H9 (cell line): ENCODE results near the gene UGT1A8. TPM values are rescaled to one million over a fixed set of nuclear protein-coding genes. Genes with fewer than 3 reads are reported as not detected.

Experiments
- DNase-seq: peaks from one replicate; pipeline ENCODE4 v3.0.0-alpha.2; 2017
- H2AFZ ChIP-seq: one replicate; pipeline ENCODE4 v1.6.1; 2013; ENCODE audit warnings: mild to moderate bottlenecking, low read length, control low read depth, moderate library complexity
- H2AK5ac ChIP-seq: 2 replicates; pipeline ENCODE4 v1.6.1; 2013; ENCODE audit warnings: low read length, control low read depth, mixed read lengths; ENCODE audit not compliant: insufficient read length
- H2BK120ac ChIP-seq: one replicate; pipeline ENCODE4 v1.6.1; 2013; ENCODE audit warnings: low read depth, mild to moderate bottlenecking, low read length, control low read depth, inconsistent platforms; ENCODE audit not compliant: poor library complexity, severe bottlenecking
- H2BK12ac ChIP-seq: 2 replicates; pipeline ENCODE4 v1.6.1; 2013; ENCODE audit warnings: low read length, control low read depth, mixed read lengths, low read depth; ENCODE audit not compliant: insufficient read length
- H2BK15ac ChIP-seq: 2 replicates; pipeline ENCODE4 v1.6.1; 2013; ENCODE audit warnings: low read depth, low read length, control low read depth
- H2BK20ac ChIP-seq: one replicate; pipeline ENCODE4 v1.6.1; 2013; ENCODE audit warnings: low read depth, mild to moderate bottlenecking, low read length, control low read depth, inconsistent platforms; ENCODE audit not compliant: poor library complexity, severe bottlenecking
- H2BK5ac ChIP-seq: 2 replicates; pipeline ENCODE4 v1.6.1; 2013; ENCODE audit warnings: low read length, control low read depth, mixed read lengths; ENCODE audit not compliant: insufficient read length
- H3K14ac ChIP-seq: 2 replicates; pipeline ENCODE4 v1.6.1; 2013; ENCODE audit warnings: low read length, control low read depth; ENCODE audit not compliant: insufficient read depth
- H3K18ac ChIP-seq: 2 replicates; pipeline ENCODE4 v1.6.1; 2013; ENCODE audit warnings: low read depth, mild to moderate bottlenecking, mixed read lengths, low read length, control low read depth; ENCODE audit not compliant: insufficient read length
- H3K23ac ChIP-seq: 2 replicates; pipeline ENCODE4 v1.6.1; 2013; ENCODE audit warnings: low read length, control low read depth, mixed read lengths, low read depth; ENCODE audit not compliant: insufficient read length
- H3K23me2 ChIP-seq: 2 replicates; pipeline ENCODE4 v1.6.1; 2013; ENCODE audit warnings: low read depth, mild to moderate bottlenecking, mixed read lengths, low read length, control low read depth; ENCODE audit not compliant: insufficient read length, poor library complexity, severe bottlenecking
- H3K27ac ChIP-seq: 2 replicates; pipeline ENCODE4 v1.5.1; 2013; ENCODE audit warnings: low read length, control low read depth, mixed read lengths, low read depth; ENCODE audit not compliant: insufficient read length
- H3K27me3 ChIP-seq: 2 replicates; pipeline ENCODE4 v1.6.1; 2013; ENCODE audit warnings: low read length, control low read depth, inconsistent platforms; ENCODE audit not compliant: insufficient read depth
- H3K4ac ChIP-seq: 2 replicates; pipeline ENCODE4 v1.6.1; 2013; ENCODE audit warnings: low read depth, mild to moderate bottlenecking, control low read depth, inconsistent platforms, low read length, moderate library complexity
- H3K4me1 ChIP-seq: 2 replicates; pipeline ENCODE4 v1.6.1; 2013; ENCODE audit warnings: low read length, control low read depth, inconsistent platforms; ENCODE audit not compliant: insufficient read depth
- H3K4me2 ChIP-seq: 2 replicates; pipeline ENCODE4 v1.6.1; 2013; ENCODE audit warnings: low read length, control low read depth, mixed read lengths; ENCODE audit not compliant: insufficient read length, insufficient read depth
- H3K56ac ChIP-seq: 2 replicates; pipeline ENCODE4 v1.6.1; 2013; ENCODE audit warnings: low read depth, mild to moderate bottlenecking, mixed read lengths, low read length, control low read depth; ENCODE audit not compliant: insufficient read length
- H3K79me1 ChIP-seq: 2 replicates; pipeline ENCODE4 v1.6.1; 2013; ENCODE audit warnings: low read depth, mild to moderate bottlenecking, moderate library complexity, low read length, control low read depth, inconsistent platforms; ENCODE audit not compliant: insufficient read depth, poor library complexity, severe bottlenecking
- H3K79me2 ChIP-seq: 2 replicates; pipeline ENCODE4 v1.6.1; 2013; ENCODE audit warnings: low read length, control low read depth, inconsistent platforms; ENCODE audit not compliant: insufficient read depth
- H3K9ac ChIP-seq: 2 replicates; pipeline ENCODE4 v1.6.1; 2013; ENCODE audit warnings: low read length, control low read depth, mixed read lengths; ENCODE audit not compliant: insufficient read length; ENCODE audit errors: extremely low read depth
- H3K9me3 ChIP-seq: one replicate; pipeline ENCODE4 v1.6.1; 2013; ENCODE audit warnings: low read depth, low read length, inconsistent platforms; ENCODE audit not compliant: control insufficient read depth
- H3T11ph ChIP-seq: one replicate; pipeline ENCODE4 v1.6.1; 2013; ENCODE audit warnings: mild to moderate bottlenecking, low read length, control low read depth, inconsistent platforms
- H4K20me1 ChIP-seq: one replicate; pipeline ENCODE4 v1.6.1; 2013; ENCODE audit not compliant: control insufficient read depth, insufficient read length, insufficient read depth
- H4K5ac ChIP-seq: 2 replicates; pipeline ENCODE4 v1.6.1; 2013; ENCODE audit warnings: low read depth, mild to moderate bottlenecking, mixed read lengths, low read length, control low read depth; ENCODE audit not compliant: insufficient read length
- H4K8ac ChIP-seq: replicated peaks from 2 replicates; pipeline ENCODE4 v1.6.1; 2013; ENCODE audit warnings: low read length, control low read depth, mixed read lengths, low read depth; ENCODE audit not compliant: insufficient read length
- H4K91ac ChIP-seq: 2 replicates; pipeline ENCODE4 v1.6.1; 2013; ENCODE audit warnings: low read depth, mild to moderate bottlenecking, moderate library complexity, mixed read lengths, low read length, control low read depth; ENCODE audit not compliant: insufficient read length
- H3K27ac Mint-ChIP-seq, 3 experiments: 2 replicates in 2 of 3; 3 replicates in 1 of 3; pipeline ENCODE4 v1.8.0; 2020 to 2021; ENCODE audit warnings: mixed read lengths in 3 of 3, mild to moderate bottlenecking in 1 of 3, moderate library complexity in 1 of 3
- H3K27me3 Mint-ChIP-seq: 2 replicates; pipeline ENCODE4 v1.8.0; 2021; ENCODE audit warnings: low read depth, mild to moderate bottlenecking, moderate library complexity, mixed read lengths
- H3K36me3 Mint-ChIP-seq, 3 experiments: 2 replicates in 2 of 3; 3 replicates in 1 of 3; pipeline ENCODE4 v1.8.0; 2020 to 2021; ENCODE audit warnings: low read depth in 3 of 3, mixed read lengths in 3 of 3; ENCODE audit not compliant: insufficient read depth in 1 of 3
- H3K4me1 Mint-ChIP-seq, 2 experiments: 2 replicates each; pipeline ENCODE4 v1.8.0; 2020; ENCODE audit warnings: mixed read lengths in 2 of 2
- H3K4me3 Mint-ChIP-seq, 2 experiments: 2 replicates in 1 of 2; 3 replicates in 1 of 2; pipeline ENCODE4 v1.8.0; 2020 to 2021; ENCODE audit warnings: mild to moderate bottlenecking in 2 of 2, mixed read lengths in 2 of 2, moderate library complexity in 1 of 2
- H3K9me3 Mint-ChIP-seq, 2 experiments: 2 replicates in 1 of 2; 3 replicates in 1 of 2; pipeline ENCODE4 v1.8.0; 2020; ENCODE audit warnings: mild to moderate bottlenecking in 2 of 2, mixed read lengths in 2 of 2, moderate library complexity in 1 of 2
- CTCF ChIP-seq: fragments of 200-600 bp; sonication (generic); conservative IDR thresholded peaks from 3 replicates; pipeline ENCODE4 v1.8.0; 2021; ENCODE audit warnings: antibody characterized with exemption, mild to moderate bottlenecking
- WGBS: extraction: QIAGEN DNeasy Blood & Tissue Kit; methylation state at CpG from one replicate; pipeline ENCODE4 v1.1.7; 2013; ENCODE audit warnings: missing lambda C conversion rate, low lambda C conversion rate, mixed read lengths; ENCODE audit not compliant: insufficient read length; ENCODE audit errors: extremely low coverage; 5-methylcytosine and 5-hydroxymethylcytosine counted together
- total RNA-seq: library from RNA; stranded (reverse); gene quantifications from 2 replicates; pipeline ENCODE4 v1.2.1, GENCODE V29; 2021

Gene UGT1A8
- total RNA-seq, 1 experiment from 2014 or later = not detected

DNA sequence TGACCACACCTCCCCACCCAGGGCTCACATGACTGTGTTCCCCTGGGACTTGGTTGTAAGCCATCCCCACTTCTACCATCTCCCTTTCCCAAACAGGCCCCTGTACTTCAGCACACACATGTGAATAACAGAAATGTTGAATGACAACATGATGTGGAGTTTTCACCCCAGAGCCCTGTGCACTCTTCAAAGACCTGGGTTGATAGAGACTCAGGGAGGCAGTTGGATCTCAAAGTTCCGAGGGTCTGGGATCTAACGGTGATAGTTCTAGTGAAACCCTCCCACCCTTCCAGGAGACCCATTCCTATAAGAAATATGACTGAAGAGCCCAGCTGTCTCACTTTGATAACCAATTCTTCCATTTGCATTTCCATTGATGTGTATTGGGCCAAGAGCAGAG, 160.6 kb downstream of the UGT1A8 start, which contains the start of gene MROH2A:
MROH2A (plus strand) TSS at position 301 of the 400 bp plus-strand sequence. CDS start 1,029 bp downstream, outside the sequence.
- no peak within 1 kb of the TSS for H4K91ac ChIP-seq
- no peak within 1 kb of the TSS for H3K14ac ChIP-seq
- no peaks in the 10 kb centered on the region for H3K23me2 ChIP-seq
- WGBS = no CpG with 5 or more reads among the region's 2 CpGs
- no peaks in the 10 kb centered on the region for H3K79me2 ChIP-seq
- peaks cover 4% of the 10 kb centered on the region for H3K9me3 ChIP-seq
- H4K5ac ChIP-seq = no peak within 1 kb of the TSS
- H3K79me1 ChIP-seq = no peaks in the 10 kb centered on the region
- H3K27ac Mint-ChIP-seq = no peak within 1 kb of the TSS
- peaks cover 1 to 4% (median 3%) of the 10 kb centered on the region in 3 experiments; a peak in 4 of 7 replicates for H3K36me3 Mint-ChIP-seq
- no peak within 1 kb of the TSS for H2BK15ac ChIP-seq
- no peak for TF ChIP-seq CTCF
- no peaks in the 10 kb centered on the region for H3K4me1 Mint-ChIP-seq
- no peak within 1 kb of the TSS for H3K18ac ChIP-seq
- H2BK120ac ChIP-seq = no peak within 1 kb of the TSS
- H3K56ac ChIP-seq = no peak within 1 kb of the TSS
- H3K9me3 Mint-ChIP-seq = peaks cover 14 to 21% of the 10 kb centered on the region in 2 experiments; a peak in 4 of 5 replicates
- no peak within 1 kb of the TSS for H3K23ac ChIP-seq
- no peaks in the 10 kb centered on the region for H4K20me1 ChIP-seq
- H3K27me3 Mint-ChIP-seq = peaks cover 9% of the 10 kb centered on the region; the same call in 1 of the 2 replicates
- no peak within 1 kb of the TSS for H3T11ph ChIP-seq
- no peak for DNase-seq
- H2BK20ac ChIP-seq = no peak within 1 kb of the TSS
- H3K9ac ChIP-seq = no peak within 1 kb of the TSS
- H3K4me2 ChIP-seq = no peak within 1 kb of the TSS
- H4K8ac ChIP-seq = no peak within 1 kb of the TSS
- H3K4me3 Mint-ChIP-seq = no peak within 1 kb of the TSS
- H2BK12ac ChIP-seq = no peak within 1 kb of the TSS
- no peak within 1 kb of the TSS for H2BK5ac ChIP-seq
- no peak within 1 kb of the TSS for H2AK5ac ChIP-seq
- no peak within 1 kb of the TSS for H3K27ac ChIP-seq
- H3K4ac ChIP-seq = no peak within 1 kb of the TSS
- H3K27me3 ChIP-seq = no peaks in the 10 kb centered on the region
- no peak within 1 kb of the TSS for H2AFZ ChIP-seq
- no peaks in the 10 kb centered on the region for H3K4me1 ChIP-seq
